OCI-LY7 (cell line): ENCODE measurements around the gene ARHGEF3. TPM values are rescaled to one million over a fixed set of nuclear protein-coding genes. Genes with fewer than 3 reads are reported as not detected.

Source experiments
- BruUV-seq: library from RNA; stranded (reverse); fragments of 400-500 nt; replicated peaks from 2 replicates; lab custom pipeline; 2021; lab: Mats Ljungman, UMichigan
- CTCF ChIA-PET: fragments of 300-600 bp; sonication (Branson Sonifier 250); formaldehyde crosslinking; loops from one replicate; lab custom pipeline; 2022; ENCODE audit warnings: antibody characterized with exemption; ENCODE audit not compliant: unreplicated experiment; lab: Charles Lee
- POLR2A ChIA-PET: fragments of 300-600 bp; sonication (Branson Sonifier 250); formaldehyde crosslinking; loops from one replicate; lab custom pipeline; 2022; ENCODE audit warnings: antibody characterized with exemption; lab: Charles Lee
- DNase-seq: peaks from one replicate; pipeline ENCODE4 v3.0.0-alpha.2; 2015; ENCODE audit warnings: low spot score
- H2AFZ ChIP-seq: fragments of 200-600 bp; sonication (generic), shearing (Covaris generic); 2 replicates; pipeline ENCODE4 v1.6.1; 2014; ENCODE audit warnings: mild to moderate bottlenecking, antibody characterized with exemption, low read length, moderate library complexity
- H3K27ac ChIP-seq: fragments of 200-600 bp; sonication (generic); 2 replicates; pipeline ENCODE4 v1.5.1; 2014; ENCODE audit warnings: mixed run types, low read depth, mild to moderate bottlenecking, moderate library complexity, low read length, inconsistent platforms; ENCODE audit not compliant: poor library complexity, severe bottlenecking
- H3K36me3 ChIP-seq: fragments of 200-600 bp; sonication (generic); 2 replicates; pipeline ENCODE4 v1.6.1; 2014; ENCODE audit warnings: mild to moderate bottlenecking, antibody characterized with exemption, low read length, moderate library complexity, mixed read lengths; ENCODE audit not compliant: insufficient read depth
- H3K4me1 ChIP-seq: fragments of 200-600 bp; sonication (generic); 2 replicates; pipeline ENCODE4 v1.5.1; 2014; ENCODE audit warnings: mild to moderate bottlenecking, low read length; ENCODE audit not compliant: insufficient read depth, poor library complexity, severe bottlenecking
- H3K4me2 ChIP-seq: fragments of 200-600 bp; sonication (generic); 2 replicates; pipeline ENCODE4 v1.6.1; 2014; ENCODE audit warnings: mild to moderate bottlenecking, low read length
- H3K4me3 ChIP-seq: fragments of 200-600 bp; sonication (generic); 2 replicates; pipeline ENCODE4 v1.5.1; 2014; ENCODE audit warnings: mild to moderate bottlenecking, low read depth, low read length; ENCODE audit not compliant: poor library complexity, severe bottlenecking
- H3K79me2 ChIP-seq: fragments of 200-600 bp; sonication (generic); 2 replicates; pipeline ENCODE4 v1.6.1; 2016; ENCODE audit warnings: low read depth, mild to moderate bottlenecking, low read length, moderate library complexity, mixed read lengths; ENCODE audit not compliant: insufficient read depth
- H3K9me2 ChIP-seq: fragments of 200-600 bp; sonication (generic); 2 replicates; pipeline ENCODE4 v1.6.1; 2016; ENCODE audit warnings: mild to moderate bottlenecking, low read length, mixed read lengths; ENCODE audit not compliant: insufficient read depth
- H3K9me3 ChIP-seq: fragments of 200-600 bp; sonication (generic); 2 replicates; pipeline ENCODE4 v1.6.1; 2014; ENCODE audit warnings: mild to moderate bottlenecking, mixed run types, low read length, mixed read lengths
- H4K20me1 ChIP-seq: fragments of 200-600 bp; sonication (generic); 2 replicates; pipeline ENCODE4 v1.6.1; 2014; ENCODE audit warnings: mild to moderate bottlenecking, antibody characterized with exemption, low read length, moderate library complexity, mixed read lengths; ENCODE audit not compliant: insufficient read depth
- CTCF ChIP-seq: fragments of 200-600 bp; sonication (generic); conservative IDR thresholded peaks from 2 replicates; pipeline ENCODE4 v1.5.1; 2014; ENCODE audit warnings: mild to moderate bottlenecking, antibody characterized with exemption, low read length, moderate library complexity, mixed read lengths
- EZH2phosphoT487 ChIP-seq: fragments of 200-600 bp; sonication (generic); IDR thresholded peaks from 2 replicates; pipeline ENCODE4 v1.6.1; 2018; ENCODE audit warnings: low read depth, borderline replicate concordance, mild to moderate bottlenecking, mixed run types, antibody characterized with exemption, low read length, moderate library complexity, mixed read lengths
- intact Hi-C: fragments of 100-400 bp; cut with micrococcal nuclease; formaldehyde crosslinking; loops from one replicate; pipeline ENCODE4 v1.10.0; 2022; ENCODE audit not compliant: unreplicated experiment
- total RNA-seq, 2 experiments: library from RNA; depleted of rRNA in 1 of 2; stranded (reverse); fragments of >200 nt in 1 of 2; shearing (Covaris generic) in 1 of 2; gene quantifications; 2 replicates each; pipeline ENCODE4 v1.2.3, GENCODE V29; 2014 to 2022

Gene ARHGEF3
- total RNA-seq, 2 experiments from 2014 or later = 14.1 to 26.9 TPM

- Histone ChIP-seq H3K79me2 (no peaks in the 10 kb centered on the region), H4K20me1 (no peaks in the 10 kb centered on the region), H3K4me3 (no peak overlapping the region), H3K9me3 (no peaks in the 10 kb centered on the region), H3K4me2 (no peak overlapping the region), H3K27ac (no peak overlapping the region), H3K36me3 (no peaks in the 10 kb centered on the region), H2AFZ (no peak overlapping the region), H3K9me2 (no peaks in the 10 kb centered on the region), H3K4me1 (peaks cover 16% of the 10 kb centered on the region)
- ChIA-PET CTCF (no interaction called here), POLR2A (no interaction called here)
- intact Hi-C loops = no loop called here
- TF ChIP-seq EZH2phosphoT487 (no peak), CTCF (no peak)
- no TSS peak for BruUV-seq
- no peak for DNase-seq
Measured at GRCh38 chr3:56831572-56831971, 29.8 kb upstream of the ARHGEF3 start.

DNA sequence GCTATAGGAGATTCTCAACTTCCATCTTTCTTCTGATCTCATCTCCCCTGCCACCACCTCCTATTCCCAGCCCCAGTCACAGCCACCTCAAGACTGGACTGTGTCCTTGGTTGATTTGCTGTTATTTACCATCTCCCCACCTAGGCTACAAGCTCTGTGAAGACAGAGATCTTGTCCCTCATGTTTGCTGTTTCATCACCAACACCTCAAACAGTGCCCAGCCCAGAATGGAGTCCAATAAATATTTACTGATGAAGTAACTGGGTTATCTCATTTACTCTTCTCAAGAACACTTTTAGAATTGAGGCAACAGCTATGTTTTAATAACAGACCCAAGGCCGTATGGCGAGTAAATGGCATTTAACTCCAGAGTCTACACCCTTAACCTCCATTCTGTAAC, 29.1 kb upstream of the ARHGEF3 start:
- no peak for DNase-seq
- no peaks in the 10 kb centered on the region for H3K9me3 ChIP-seq
- no peak overlapping the region for H2AFZ ChIP-seq
- no peaks in the 10 kb centered on the region for H3K9me2 ChIP-seq
- ChIA-PET CTCF (no interaction called here), POLR2A (no interaction called here)
- no peaks in the 10 kb centered on the region for H3K36me3 ChIP-seq
- H3K4me1 ChIP-seq = peaks cover 21% of the 10 kb centered on the region
- TF ChIP-seq EZH2phosphoT487 (no peak), CTCF (no peak)
- no peak overlapping the region for H3K27ac ChIP-seq
- no TSS peak for BruUV-seq
- H3K4me3 ChIP-seq = no peak overlapping the region
- no peaks in the 10 kb centered on the region for H4K20me1 ChIP-seq
- H3K79me2 ChIP-seq = no peaks in the 10 kb centered on the region
- intact Hi-C loops = no loop called here
- H3K4me2 ChIP-seq = no peak overlapping the region

DNA sequence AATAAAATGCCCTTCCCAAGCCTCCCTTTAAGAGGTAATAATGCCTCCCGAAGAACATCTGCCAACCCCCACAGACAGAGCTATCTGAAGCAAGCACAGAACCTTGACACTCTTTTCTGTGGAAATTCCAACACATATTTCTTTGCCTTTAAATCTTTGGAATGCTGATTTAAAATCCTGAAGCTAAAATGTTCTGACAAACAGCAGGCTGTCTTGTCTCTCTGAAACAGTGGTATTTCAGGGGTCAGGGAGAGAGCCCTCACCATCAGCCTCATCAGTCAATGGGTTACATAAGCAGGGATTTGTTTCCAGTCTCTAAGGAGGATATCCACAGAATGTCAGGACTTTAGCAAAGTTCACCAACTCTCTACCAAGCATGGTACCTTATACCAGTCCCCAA, 27.8 kb upstream of the ARHGEF3 start:
- no peak overlapping the region for H3K4me2 ChIP-seq
- TF ChIP-seq EZH2phosphoT487 (no peak), CTCF (no peak)
- no peaks in the 10 kb centered on the region for H3K9me3 ChIP-seq
- BruUV-seq = no TSS peak
- DNase-seq = no peak
- H3K4me1 ChIP-seq = peaks cover 35% of the 10 kb centered on the region
- no peak overlapping the region for H3K4me3 ChIP-seq
- no peaks in the 10 kb centered on the region for H3K36me3 ChIP-seq
- no peaks in the 10 kb centered on the region for H3K9me2 ChIP-seq
- H4K20me1 ChIP-seq = no peaks in the 10 kb centered on the region
- no peak overlapping the region for H2AFZ ChIP-seq
- POLR2A ChIA-PET = no interaction called here
- CTCF ChIA-PET = no interaction called here
- no peak overlapping the region for H3K27ac ChIP-seq
- no peaks in the 10 kb centered on the region for H3K79me2 ChIP-seq
- intact Hi-C loops = no loop called here
